Measurements from ENCODE around the gene CTNS.

Gene CTNS

DNA sequence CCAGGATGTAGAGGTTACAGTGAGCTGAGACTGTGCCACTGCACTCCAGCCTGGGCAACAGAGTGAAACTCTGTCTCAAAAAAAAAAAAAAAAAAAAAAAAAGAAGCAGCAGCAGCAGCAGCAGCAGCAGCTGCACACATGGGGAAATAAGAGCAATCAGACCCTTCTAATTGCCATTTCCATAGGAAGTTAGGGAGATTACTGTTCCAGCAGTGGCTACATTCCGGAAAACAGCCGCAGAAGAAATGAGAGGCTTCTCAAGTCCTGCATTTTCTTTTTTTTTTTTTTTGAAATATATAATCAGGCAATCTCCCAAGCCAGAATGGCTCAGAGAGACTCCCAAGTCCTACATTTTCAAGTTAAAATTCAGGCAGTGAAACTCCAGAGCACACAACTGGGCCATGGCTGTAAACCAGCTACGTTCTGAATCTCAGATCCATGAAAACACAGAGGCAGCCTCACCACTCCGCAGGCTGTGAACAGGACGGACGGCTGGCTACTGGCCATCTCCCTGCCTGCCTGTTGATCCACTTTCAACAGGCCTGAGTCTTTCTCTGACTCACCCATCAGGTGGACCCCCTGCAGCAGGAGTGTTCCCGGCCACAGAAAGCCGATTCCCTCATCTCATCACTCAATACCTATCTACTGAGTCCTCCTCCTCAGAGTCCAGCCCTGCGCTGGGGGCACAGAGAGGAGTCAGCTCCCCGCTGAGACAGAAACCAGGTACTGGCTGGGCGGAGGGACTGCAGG is 42.3 kb upstream of the CTNS start:
- H3K4me3 ChIP-seq (ENCODE audit: low read depth, low read length) = no peak overlapping the region
- TF ChIP-seq, protein P1, sequence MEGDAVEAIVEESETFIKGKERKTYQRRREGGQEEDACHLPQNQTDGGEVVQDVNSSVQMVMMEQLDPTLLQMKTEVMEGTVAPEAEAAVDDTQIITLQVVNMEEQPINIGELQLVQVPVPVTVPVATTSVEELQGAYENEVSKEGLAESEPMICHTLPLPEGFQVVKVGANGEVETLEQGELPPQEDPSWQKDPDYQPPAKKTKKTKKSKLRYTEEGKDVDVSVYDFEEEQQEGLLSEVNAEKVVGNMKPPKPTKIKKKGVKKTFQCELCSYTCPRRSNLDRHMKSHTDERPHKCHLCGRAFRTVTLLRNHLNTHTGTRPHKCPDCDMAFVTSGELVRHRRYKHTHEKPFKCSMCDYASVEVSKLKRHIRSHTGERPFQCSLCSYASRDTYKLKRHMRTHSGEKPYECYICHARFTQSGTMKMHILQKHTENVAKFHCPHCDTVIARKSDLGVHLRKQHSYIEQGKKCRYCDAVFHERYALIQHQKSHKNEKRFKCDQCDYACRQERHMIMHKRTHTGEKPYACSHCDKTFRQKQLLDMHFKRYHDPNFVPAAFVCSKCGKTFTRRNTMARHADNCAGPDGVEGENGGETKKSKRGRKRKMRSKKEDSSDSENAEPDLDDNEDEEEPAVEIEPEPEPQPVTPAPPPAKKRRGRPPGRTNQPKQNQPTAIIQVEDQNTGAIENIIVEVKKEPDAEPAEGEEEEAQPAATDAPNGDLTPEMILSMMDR (IDR thresholded peaks at IDR 0.05; ENCODE audit: low read depth, low read length) = no peak

DNA sequence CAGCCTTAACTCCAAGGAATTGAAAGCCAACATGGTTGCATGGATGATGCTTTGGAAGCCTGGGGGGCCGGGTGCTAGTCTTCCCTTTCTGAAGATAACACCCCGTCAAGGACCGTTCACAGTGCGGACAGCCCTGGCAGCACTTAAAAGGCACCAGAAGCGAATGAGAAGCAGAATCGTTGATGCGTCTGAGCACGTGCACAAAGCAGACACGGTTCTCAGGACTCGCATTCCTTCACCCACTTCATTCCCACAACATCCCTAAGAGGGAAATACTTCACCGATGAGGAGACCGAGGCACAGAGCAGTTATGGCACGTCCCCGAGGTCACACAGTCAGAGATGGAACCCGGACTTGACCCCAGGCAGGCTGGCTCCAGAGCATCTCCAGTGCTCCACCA is 41.6 kb upstream of the CTNS start:
- no peak overlapping the region for H3K4me3 ChIP-seq (ENCODE audit: low read depth, low read length)

DNA sequence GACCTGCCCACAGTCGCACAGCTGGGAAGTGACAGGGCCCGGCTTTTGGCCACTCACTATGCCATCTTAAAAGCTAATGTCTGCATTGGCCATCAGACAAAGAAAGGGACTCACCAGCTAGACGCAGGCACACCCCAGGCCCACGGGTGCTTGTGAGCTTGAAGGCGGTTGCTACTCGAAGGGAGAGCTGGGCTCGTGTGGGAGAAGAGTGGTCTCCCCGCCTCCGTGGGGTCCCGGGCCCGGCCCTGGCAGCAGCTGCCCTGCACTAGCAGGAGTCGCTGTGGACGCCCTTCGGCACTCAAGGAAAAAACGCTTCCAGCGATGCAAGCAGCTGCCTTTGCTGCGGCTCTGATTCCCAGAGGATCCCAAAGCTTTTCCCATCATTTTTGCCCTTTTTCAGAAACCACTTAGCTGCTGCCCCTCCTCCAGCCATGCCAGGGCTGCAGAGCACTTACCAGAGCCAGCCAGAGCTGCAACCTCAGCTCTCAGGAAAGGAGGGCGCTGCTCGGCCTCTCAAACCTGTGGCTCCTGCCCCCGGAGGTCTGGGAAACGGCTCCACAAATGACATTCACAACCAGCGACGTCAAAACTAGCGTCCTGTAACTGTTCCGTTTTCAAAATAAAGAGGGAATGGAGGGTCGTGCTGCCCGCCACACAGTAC is 39.6 kb upstream of the CTNS start:
- TF ChIP-seq, protein P1 (IDR thresholded peaks at IDR 0.05; ENCODE audit: low read depth, low read length) = no peak
- H3K4me3 ChIP-seq (ENCODE audit: low read depth, low read length) = no peak overlapping the region

More for the DNA sequence above, 41.6 kb upstream of the CTNS start:
- TF ChIP-seq, protein P1 (IDR thresholded peaks at IDR 0.05; ENCODE audit: low read depth, low read length) = no peak

DNA sequence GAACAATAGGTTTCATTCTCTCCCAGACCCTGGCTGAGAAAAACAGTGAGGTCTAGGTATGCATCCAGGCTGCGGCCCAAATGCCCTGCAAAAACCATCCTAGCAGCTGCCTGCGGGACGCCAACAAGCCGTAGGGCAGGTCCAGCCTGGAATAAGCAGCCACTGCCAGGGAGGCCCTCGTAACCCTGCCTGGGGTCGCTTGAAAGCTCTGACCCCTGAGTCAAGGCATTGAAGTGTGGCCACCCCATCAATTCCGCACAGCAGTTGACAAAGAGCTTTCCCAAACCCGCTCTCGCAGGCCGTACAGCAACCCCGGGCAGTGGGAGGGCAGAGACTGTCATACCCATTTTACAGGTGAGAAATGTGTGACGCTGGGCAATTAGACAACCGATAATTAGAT is 38.5 kb upstream of the CTNS start:
- TF ChIP-seq, protein P1 (IDR thresholded peaks at IDR 0.05; ENCODE audit: low read depth, low read length) = no peak
- H3K4me3 ChIP-seq (ENCODE audit: low read depth, low read length) = no peak overlapping the region

DNA sequence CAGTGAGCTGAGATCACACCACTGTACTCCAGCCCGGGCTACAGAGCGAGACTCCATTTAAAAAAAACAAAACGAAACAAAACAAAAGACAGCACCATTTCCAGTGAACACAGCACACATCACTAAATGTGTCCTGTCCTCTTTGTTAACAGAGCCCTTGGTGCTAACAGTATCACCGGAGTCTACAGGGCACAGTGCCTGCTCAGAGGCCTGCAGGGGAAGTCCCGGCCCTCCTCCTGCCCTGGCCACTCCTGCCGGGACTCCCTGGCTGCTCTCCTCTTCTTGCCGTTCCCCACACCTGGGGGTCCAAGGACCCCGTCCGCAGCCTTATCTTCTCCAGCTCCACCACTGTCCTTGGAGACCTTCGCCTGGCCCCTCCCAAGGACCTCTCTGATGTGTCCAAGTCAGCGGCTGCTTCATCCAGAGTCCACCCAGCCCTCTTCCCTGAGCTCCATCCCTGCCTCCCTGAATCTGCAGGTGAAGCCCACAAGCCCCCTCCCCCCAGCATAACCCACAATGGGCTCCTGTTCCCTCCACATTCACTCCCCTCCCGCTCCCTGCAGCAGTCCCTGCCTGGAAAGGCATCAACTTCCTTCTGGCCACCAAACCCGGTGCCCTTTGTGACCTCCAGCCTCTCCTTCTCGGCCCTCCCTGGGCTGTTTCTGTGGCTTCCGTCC is 35.9 kb upstream of the CTNS start:
- TF ChIP-seq, protein P1 (IDR thresholded peaks at IDR 0.05; ENCODE audit: low read depth, low read length) = no peak
- no peak overlapping the region for H3K4me3 ChIP-seq (ENCODE audit: low read depth, low read length)

DNA sequence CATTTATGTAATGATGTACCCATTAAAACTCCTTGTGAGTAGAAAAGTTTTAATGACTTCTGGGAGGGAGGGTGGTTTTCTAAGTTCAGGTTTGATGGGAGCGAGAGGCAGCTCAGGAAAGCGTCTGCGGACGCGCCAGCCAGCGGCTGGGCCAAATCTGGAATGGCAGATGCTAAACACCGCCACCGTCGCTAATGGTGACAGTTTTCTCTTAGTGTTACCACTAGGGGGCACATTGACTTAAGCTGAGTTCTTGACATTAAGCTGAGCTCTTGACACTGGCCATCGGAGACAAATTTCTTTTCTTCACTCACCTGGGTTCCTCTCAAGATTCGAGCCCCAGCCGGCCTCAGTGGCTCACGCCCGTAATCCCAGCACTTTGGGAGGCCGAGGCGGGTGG is 34.1 kb upstream of the CTNS start:
- H3K4me3 ChIP-seq (ENCODE audit: low read depth, low read length) = no peak overlapping the region
- TF ChIP-seq, protein P1 (IDR thresholded peaks at IDR 0.05; ENCODE audit: low read depth, low read length) = peak; percentile 19; the same call in 1 of the 2 replicates

Data from WI38 (cell line).